H9 (cell line): ENCODE results near the gene USH2A. TPM values are rescaled to one million over a fixed set of nuclear protein-coding genes. Genes with fewer than 3 reads are reported as not detected.

ENCODE experiments used
- DNase-seq: peaks from one replicate; pipeline ENCODE4 v3.0.0-alpha.2; 2017
- H2AFZ ChIP-seq: one replicate; pipeline ENCODE4 v1.6.1; 2013; ENCODE audit warnings: mild to moderate bottlenecking, low read length, control low read depth, moderate library complexity
- H2AK5ac ChIP-seq: 2 replicates; pipeline ENCODE4 v1.6.1; 2013; ENCODE audit warnings: low read length, control low read depth, mixed read lengths; ENCODE audit not compliant: insufficient read length
- H2BK120ac ChIP-seq: one replicate; pipeline ENCODE4 v1.6.1; 2013; ENCODE audit warnings: low read depth, mild to moderate bottlenecking, low read length, control low read depth, inconsistent platforms; ENCODE audit not compliant: poor library complexity, severe bottlenecking
- H2BK12ac ChIP-seq: 2 replicates; pipeline ENCODE4 v1.6.1; 2013; ENCODE audit warnings: low read length, control low read depth, mixed read lengths, low read depth; ENCODE audit not compliant: insufficient read length
- H2BK15ac ChIP-seq: 2 replicates; pipeline ENCODE4 v1.6.1; 2013; ENCODE audit warnings: low read depth, low read length, control low read depth
- H2BK20ac ChIP-seq: one replicate; pipeline ENCODE4 v1.6.1; 2013; ENCODE audit warnings: low read depth, mild to moderate bottlenecking, low read length, control low read depth, inconsistent platforms; ENCODE audit not compliant: poor library complexity, severe bottlenecking
- H2BK5ac ChIP-seq: 2 replicates; pipeline ENCODE4 v1.6.1; 2013; ENCODE audit warnings: low read length, control low read depth, mixed read lengths; ENCODE audit not compliant: insufficient read length
- H3K14ac ChIP-seq: 2 replicates; pipeline ENCODE4 v1.6.1; 2013; ENCODE audit warnings: low read length, control low read depth; ENCODE audit not compliant: insufficient read depth
- H3K18ac ChIP-seq: 2 replicates; pipeline ENCODE4 v1.6.1; 2013; ENCODE audit warnings: low read depth, mild to moderate bottlenecking, mixed read lengths, low read length, control low read depth; ENCODE audit not compliant: insufficient read length
- H3K23ac ChIP-seq: 2 replicates; pipeline ENCODE4 v1.6.1; 2013; ENCODE audit warnings: low read length, control low read depth, mixed read lengths, low read depth; ENCODE audit not compliant: insufficient read length
- H3K23me2 ChIP-seq: 2 replicates; pipeline ENCODE4 v1.6.1; 2013; ENCODE audit warnings: low read depth, mild to moderate bottlenecking, mixed read lengths, low read length, control low read depth; ENCODE audit not compliant: insufficient read length, poor library complexity, severe bottlenecking
- H3K27ac ChIP-seq: 2 replicates; pipeline ENCODE4 v1.5.1; 2013; ENCODE audit warnings: low read length, control low read depth, mixed read lengths, low read depth; ENCODE audit not compliant: insufficient read length
- H3K27me3 ChIP-seq: 2 replicates; pipeline ENCODE4 v1.6.1; 2013; ENCODE audit warnings: low read length, control low read depth, inconsistent platforms; ENCODE audit not compliant: insufficient read depth
- H3K4ac ChIP-seq: 2 replicates; pipeline ENCODE4 v1.6.1; 2013; ENCODE audit warnings: low read depth, mild to moderate bottlenecking, control low read depth, inconsistent platforms, low read length, moderate library complexity
- H3K4me1 ChIP-seq: 2 replicates; pipeline ENCODE4 v1.6.1; 2013; ENCODE audit warnings: low read length, control low read depth, inconsistent platforms; ENCODE audit not compliant: insufficient read depth
- H3K4me2 ChIP-seq: 2 replicates; pipeline ENCODE4 v1.6.1; 2013; ENCODE audit warnings: low read length, control low read depth, mixed read lengths; ENCODE audit not compliant: insufficient read length, insufficient read depth
- H3K56ac ChIP-seq: 2 replicates; pipeline ENCODE4 v1.6.1; 2013; ENCODE audit warnings: low read depth, mild to moderate bottlenecking, mixed read lengths, low read length, control low read depth; ENCODE audit not compliant: insufficient read length
- H3K79me1 ChIP-seq: 2 replicates; pipeline ENCODE4 v1.6.1; 2013; ENCODE audit warnings: low read depth, mild to moderate bottlenecking, moderate library complexity, low read length, control low read depth, inconsistent platforms; ENCODE audit not compliant: insufficient read depth, poor library complexity, severe bottlenecking
- H3K79me2 ChIP-seq: 2 replicates; pipeline ENCODE4 v1.6.1; 2013; ENCODE audit warnings: low read length, control low read depth, inconsistent platforms; ENCODE audit not compliant: insufficient read depth
- H3K9ac ChIP-seq: 2 replicates; pipeline ENCODE4 v1.6.1; 2013; ENCODE audit warnings: low read length, control low read depth, mixed read lengths; ENCODE audit not compliant: insufficient read length; ENCODE audit errors: extremely low read depth
- H3K9me3 ChIP-seq: one replicate; pipeline ENCODE4 v1.6.1; 2013; ENCODE audit warnings: low read depth, low read length, inconsistent platforms; ENCODE audit not compliant: control insufficient read depth
- H3T11ph ChIP-seq: one replicate; pipeline ENCODE4 v1.6.1; 2013; ENCODE audit warnings: mild to moderate bottlenecking, low read length, control low read depth, inconsistent platforms
- H4K20me1 ChIP-seq: one replicate; pipeline ENCODE4 v1.6.1; 2013; ENCODE audit not compliant: control insufficient read depth, insufficient read length, insufficient read depth
- H4K5ac ChIP-seq: 2 replicates; pipeline ENCODE4 v1.6.1; 2013; ENCODE audit warnings: low read depth, mild to moderate bottlenecking, mixed read lengths, low read length, control low read depth; ENCODE audit not compliant: insufficient read length
- H4K8ac ChIP-seq: replicated peaks from 2 replicates; pipeline ENCODE4 v1.6.1; 2013; ENCODE audit warnings: low read length, control low read depth, mixed read lengths, low read depth; ENCODE audit not compliant: insufficient read length
- H4K91ac ChIP-seq: 2 replicates; pipeline ENCODE4 v1.6.1; 2013; ENCODE audit warnings: low read depth, mild to moderate bottlenecking, moderate library complexity, mixed read lengths, low read length, control low read depth; ENCODE audit not compliant: insufficient read length
- H3K27ac Mint-ChIP-seq, 3 experiments: 2 replicates in 2 of 3; 3 replicates in 1 of 3; pipeline ENCODE4 v1.8.0; 2020 to 2021; ENCODE audit warnings: mixed read lengths in 3 of 3, mild to moderate bottlenecking in 1 of 3, moderate library complexity in 1 of 3
- H3K27me3 Mint-ChIP-seq: 2 replicates; pipeline ENCODE4 v1.8.0; 2021; ENCODE audit warnings: low read depth, mild to moderate bottlenecking, moderate library complexity, mixed read lengths
- H3K36me3 Mint-ChIP-seq, 3 experiments: 2 replicates in 2 of 3; 3 replicates in 1 of 3; pipeline ENCODE4 v1.8.0; 2020 to 2021; ENCODE audit warnings: low read depth in 3 of 3, mixed read lengths in 3 of 3; ENCODE audit not compliant: insufficient read depth in 1 of 3
- H3K4me1 Mint-ChIP-seq, 2 experiments: 2 replicates each; pipeline ENCODE4 v1.8.0; 2020; ENCODE audit warnings: mixed read lengths in 2 of 2
- H3K4me3 Mint-ChIP-seq, 2 experiments: 2 replicates in 1 of 2; 3 replicates in 1 of 2; pipeline ENCODE4 v1.8.0; 2020 to 2021; ENCODE audit warnings: mild to moderate bottlenecking in 2 of 2, mixed read lengths in 2 of 2, moderate library complexity in 1 of 2
- H3K9me3 Mint-ChIP-seq, 2 experiments: 2 replicates in 1 of 2; 3 replicates in 1 of 2; pipeline ENCODE4 v1.8.0; 2020; ENCODE audit warnings: mild to moderate bottlenecking in 2 of 2, mixed read lengths in 2 of 2, moderate library complexity in 1 of 2
- WGBS: extraction: QIAGEN DNeasy Blood & Tissue Kit; methylation state at CpG from one replicate; pipeline ENCODE4 v1.1.7; 2013; ENCODE audit warnings: missing lambda C conversion rate, low lambda C conversion rate, mixed read lengths; ENCODE audit not compliant: insufficient read length; ENCODE audit errors: extremely low coverage; 5-methylcytosine and 5-hydroxymethylcytosine counted together
- total RNA-seq: library from RNA; stranded (reverse); gene quantifications from 2 replicates; pipeline ENCODE4 v1.2.1, GENCODE V29; 2021
- TF ChIP-seq, protein P1 (sequence below): fragments of 200-600 bp; sonication (generic); conservative IDR thresholded peaks from 3 replicates; pipeline ENCODE4 v1.8.0; 2021; ENCODE audit warnings: antibody characterized with exemption, mild to moderate bottlenecking

Gene USH2A
- total RNA-seq, 1 experiment from 2014 or later: 0.11 TPM

DNA sequence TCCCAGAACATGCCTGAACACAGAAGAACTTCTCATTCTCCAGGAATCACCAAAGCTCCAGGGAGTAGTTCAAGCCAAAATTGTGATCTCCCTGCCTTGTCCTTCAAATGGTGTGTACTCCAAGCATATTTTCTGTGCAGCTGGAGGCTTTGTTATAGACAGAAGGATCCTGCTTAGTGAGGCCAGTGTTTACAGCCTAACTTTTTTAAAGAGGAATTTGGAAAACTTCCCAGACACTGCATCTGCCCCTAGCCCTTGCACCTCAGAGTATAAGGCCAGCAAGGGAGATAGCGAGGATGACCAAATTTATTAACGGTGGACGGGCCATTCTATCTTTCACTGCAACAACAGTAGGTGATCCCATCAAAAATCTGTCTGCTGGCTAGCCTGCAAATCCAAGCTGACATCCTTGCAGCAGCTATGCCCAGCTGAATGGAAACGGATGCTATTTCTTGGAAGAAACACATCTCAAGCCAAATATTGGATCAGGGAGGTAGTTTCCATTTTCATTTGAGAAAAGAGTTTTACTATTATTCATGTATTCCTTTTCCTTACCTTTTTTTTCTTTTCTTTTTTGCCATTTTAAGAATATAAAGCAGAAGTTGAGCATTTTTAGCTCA, 249.8 kb downstream of the USH2A start:
- Mint-ChIP-seq H3K9me3 (no peaks in the 10 kb centered on the region), H3K27ac (no peak overlapping the region), H3K36me3 (no peaks in the 10 kb centered on the region), H3K4me3 (no peak overlapping the region), H3K27me3 (no peaks in the 10 kb centered on the region), H3K4me1 (peaks cover 0 to 7% of the 10 kb centered on the region in 2 experiments; a peak in 2 of 4 replicates)
- Histone ChIP-seq H3K79me1 (no peaks in the 10 kb centered on the region), H3T11ph (no peak overlapping the region), H3K56ac (no peak overlapping the region), H2BK12ac (no peak overlapping the region), H3K18ac (no peak overlapping the region), H2BK20ac (no peak overlapping the region), H4K91ac (no peak overlapping the region), H3K23me2 (no peaks in the 10 kb centered on the region), H2BK120ac (no peak overlapping the region), H3K4me1 (no peaks in the 10 kb centered on the region), H2AFZ (no peak overlapping the region), H3K9ac (no peak overlapping the region), H3K9me3 (no peaks in the 10 kb centered on the region), H2AK5ac (no peak overlapping the region), H4K8ac (no peak overlapping the region), H3K27me3 (no peaks in the 10 kb centered on the region), H4K5ac (no peak overlapping the region), H3K14ac (no peak overlapping the region), H2BK15ac (no peak overlapping the region), H3K4ac (no peak overlapping the region), H4K20me1 (no peaks in the 10 kb centered on the region), H3K4me2 (no peak overlapping the region), H3K79me2 (no peaks in the 10 kb centered on the region), H3K23ac (no peak overlapping the region), H3K27ac (no peak overlapping the region), H2BK5ac (no peak overlapping the region)
- TF ChIP-seq, protein P1, sequence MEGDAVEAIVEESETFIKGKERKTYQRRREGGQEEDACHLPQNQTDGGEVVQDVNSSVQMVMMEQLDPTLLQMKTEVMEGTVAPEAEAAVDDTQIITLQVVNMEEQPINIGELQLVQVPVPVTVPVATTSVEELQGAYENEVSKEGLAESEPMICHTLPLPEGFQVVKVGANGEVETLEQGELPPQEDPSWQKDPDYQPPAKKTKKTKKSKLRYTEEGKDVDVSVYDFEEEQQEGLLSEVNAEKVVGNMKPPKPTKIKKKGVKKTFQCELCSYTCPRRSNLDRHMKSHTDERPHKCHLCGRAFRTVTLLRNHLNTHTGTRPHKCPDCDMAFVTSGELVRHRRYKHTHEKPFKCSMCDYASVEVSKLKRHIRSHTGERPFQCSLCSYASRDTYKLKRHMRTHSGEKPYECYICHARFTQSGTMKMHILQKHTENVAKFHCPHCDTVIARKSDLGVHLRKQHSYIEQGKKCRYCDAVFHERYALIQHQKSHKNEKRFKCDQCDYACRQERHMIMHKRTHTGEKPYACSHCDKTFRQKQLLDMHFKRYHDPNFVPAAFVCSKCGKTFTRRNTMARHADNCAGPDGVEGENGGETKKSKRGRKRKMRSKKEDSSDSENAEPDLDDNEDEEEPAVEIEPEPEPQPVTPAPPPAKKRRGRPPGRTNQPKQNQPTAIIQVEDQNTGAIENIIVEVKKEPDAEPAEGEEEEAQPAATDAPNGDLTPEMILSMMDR: no peak
- WGBS: no CpG with 5 or more reads among the region's 4 CpGs
- DNase-seq: no peak
